KMS-11 (cell line): Measurements from ENCODE around the gene HSDL2.

ENCODE experiments used
- H2AFZ ChIP-seq: fragments of 200-600 bp; sonication (generic); 2 replicates; pipeline ENCODE4 v1.6.1; 2016; ENCODE audit warnings: antibody characterized with exemption, mixed run types, low read depth
- H3K27ac ChIP-seq: fragments of 200-600 bp; sonication (generic); 2 replicates; pipeline ENCODE4 v1.6.1; 2016; ENCODE audit warnings: mild to moderate bottlenecking, mixed run types
- H3K27me3 ChIP-seq: fragments of 200-600 bp; sonication (generic); 2 replicates; pipeline ENCODE4 v1.6.1; 2017; ENCODE audit warnings: mild to moderate bottlenecking, low read depth, mixed run types, moderate library complexity; ENCODE audit not compliant: insufficient read depth
- H3K36me3 ChIP-seq: fragments of 200-600 bp; sonication (generic); 2 replicates; pipeline ENCODE4 v1.6.1; 2017; ENCODE audit warnings: mild to moderate bottlenecking, mixed run types; ENCODE audit not compliant: insufficient read depth
- H3K4me1 ChIP-seq: fragments of 200-600 bp; sonication (generic); 2 replicates; pipeline ENCODE4 v1.6.1; 2016; ENCODE audit warnings: mild to moderate bottlenecking, low read depth, mixed run types; ENCODE audit not compliant: poor library complexity, severe bottlenecking
- H3K4me2 ChIP-seq: fragments of 200-600 bp; sonication (generic); 2 replicates; pipeline ENCODE4 v1.7.0; 2016; ENCODE audit warnings: mild to moderate bottlenecking, mixed run types
- H3K4me3 ChIP-seq: fragments of 200-600 bp; sonication (generic); IDR thresholded peaks from 2 replicates; pipeline ENCODE4 v1.6.1; 2017; ENCODE audit warnings: low read depth, low read length, mixed read lengths; ENCODE audit not compliant: insufficient read depth
- H3K79me2 ChIP-seq: fragments of 200-600 bp; sonication (generic); 2 replicates; pipeline ENCODE4 v1.6.1; 2016; ENCODE audit warnings: low read depth, mixed run types; ENCODE audit not compliant: insufficient read depth
- H3K9ac ChIP-seq: fragments of 200-600 bp; sonication (generic); 2 replicates; pipeline ENCODE4 v1.6.1; 2016; ENCODE audit warnings: mild to moderate bottlenecking, mixed run types
- H4K20me1 ChIP-seq: fragments of 200-600 bp; sonication (generic); 2 replicates; pipeline ENCODE4 v1.6.1; 2016; ENCODE audit warnings: mild to moderate bottlenecking, mixed run types; ENCODE audit not compliant: insufficient read depth
- CTCF ChIP-seq: fragments of 200-600 bp; sonication (generic); conservative IDR thresholded peaks from 2 replicates; pipeline ENCODE4 v1.6.1; 2017; ENCODE audit warnings: low read depth, mild to moderate bottlenecking, antibody characterized with exemption, low read length, moderate library complexity, mixed read lengths

Gene HSDL2

DNA sequence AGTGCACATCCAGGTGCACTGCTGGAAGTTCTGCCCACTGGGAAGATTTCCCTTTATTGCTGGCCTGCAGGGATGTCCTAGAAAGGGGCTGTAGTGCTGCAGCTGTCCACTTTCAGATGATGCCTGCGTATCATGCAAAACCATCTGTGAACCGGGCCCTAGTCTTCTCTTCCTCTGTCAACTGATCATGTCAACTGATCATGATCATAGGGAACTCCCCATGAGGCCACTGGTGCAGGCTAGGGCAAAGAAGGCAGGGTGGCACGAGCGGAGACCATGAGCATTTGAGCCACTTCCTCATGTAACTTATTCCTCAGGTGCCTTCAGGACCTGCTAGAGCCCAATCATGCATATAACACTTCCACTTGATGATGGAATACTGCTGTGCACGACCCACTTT lies 4.5 kb upstream of the HSDL2 start:
- H3K9ac ChIP-seq, result no peak overlapping the region
- H3K4me1 ChIP-seq, result peaks cover 13% of the 10 kb centered on the region
- H3K36me3 ChIP-seq, result no peaks in the 10 kb centered on the region
- no peak overlapping the region for H3K27ac ChIP-seq
- no peaks in the 10 kb centered on the region for H4K20me1 ChIP-seq
- no peak for TF ChIP-seq CTCF
- H3K4me2 ChIP-seq, result no peak overlapping the region
- H3K79me2 ChIP-seq, result no peaks in the 10 kb centered on the region
- H2AFZ ChIP-seq, result no peak overlapping the region
- no peak overlapping the region for H3K4me3 ChIP-seq
- H3K27me3 ChIP-seq, result no peaks in the 10 kb centered on the region

GRCh38 chr9:112377087-112377486 lies 2.8 kb upstream of the HSDL2 start:
- peak overlapping the region; percentile 87; the same call in 1 of the 2 replicates for H3K4me2 ChIP-seq
- H3K27ac ChIP-seq, result no peak overlapping the region
- no peak overlapping the region for H3K9ac ChIP-seq

DNA sequence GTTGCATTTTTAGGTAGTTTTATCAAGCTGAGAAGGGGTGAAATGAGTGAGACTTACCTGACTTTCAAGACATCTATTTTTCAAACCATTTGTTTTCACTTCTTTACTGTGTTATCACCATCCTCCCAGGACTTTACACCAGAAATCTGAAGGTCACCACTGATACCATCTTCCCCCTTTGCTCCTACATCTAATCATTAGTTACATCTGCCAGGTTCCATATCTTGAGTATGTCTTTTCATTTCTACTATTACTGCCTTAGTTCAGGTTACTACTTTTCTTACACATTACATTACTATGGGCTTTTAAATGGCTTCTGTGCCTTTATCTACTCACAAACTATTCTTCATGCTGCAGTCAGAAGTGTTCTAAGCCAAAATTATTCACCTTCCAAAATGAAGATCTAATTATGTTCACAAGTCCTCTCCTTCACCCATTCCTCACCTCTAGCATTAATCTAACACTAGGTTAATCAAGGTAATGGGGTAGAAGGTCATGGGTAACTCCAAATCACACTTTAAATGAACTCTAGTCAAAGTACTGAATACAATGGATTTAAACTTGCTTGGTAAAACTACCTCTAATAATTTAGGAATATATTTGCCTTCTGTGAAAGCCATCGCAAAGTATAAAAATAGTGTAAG lies 2.1 kb upstream of the HSDL2 start:
- H2AFZ ChIP-seq, result no peak overlapping the region
- no peak for TF ChIP-seq CTCF
- H3K4me1 ChIP-seq, result peaks cover 13% of the 10 kb centered on the region
- no peaks in the 10 kb centered on the region for H3K27me3 ChIP-seq
- no peak overlapping the region for H3K4me3 ChIP-seq
- H3K36me3 ChIP-seq, result no peaks in the 10 kb centered on the region
- H3K79me2 ChIP-seq, result no peaks in the 10 kb centered on the region
- H3K9ac ChIP-seq, result peak overlapping the region; percentile 89; the same call in 1 of the 2 replicates
- no peak overlapping the region; the same call in 1 of the 2 replicates for H3K27ac ChIP-seq
- H4K20me1 ChIP-seq, result no peaks in the 10 kb centered on the region
- peak overlapping the region; percentile 87 for H3K4me2 ChIP-seq

More at GRCh38 chr9:112377087-112377486, 2.8 kb upstream of the HSDL2 start:
- Histone ChIP-seq H3K79me2 (no peaks in the 10 kb centered on the region), H3K36me3 (no peaks in the 10 kb centered on the region), H4K20me1 (no peaks in the 10 kb centered on the region), H3K4me1 (peaks cover 13% of the 10 kb centered on the region), H2AFZ (no peak overlapping the region), H3K4me3 (no peak overlapping the region), H3K27me3 (no peaks in the 10 kb centered on the region)
- no peak for TF ChIP-seq CTCF

DNA sequence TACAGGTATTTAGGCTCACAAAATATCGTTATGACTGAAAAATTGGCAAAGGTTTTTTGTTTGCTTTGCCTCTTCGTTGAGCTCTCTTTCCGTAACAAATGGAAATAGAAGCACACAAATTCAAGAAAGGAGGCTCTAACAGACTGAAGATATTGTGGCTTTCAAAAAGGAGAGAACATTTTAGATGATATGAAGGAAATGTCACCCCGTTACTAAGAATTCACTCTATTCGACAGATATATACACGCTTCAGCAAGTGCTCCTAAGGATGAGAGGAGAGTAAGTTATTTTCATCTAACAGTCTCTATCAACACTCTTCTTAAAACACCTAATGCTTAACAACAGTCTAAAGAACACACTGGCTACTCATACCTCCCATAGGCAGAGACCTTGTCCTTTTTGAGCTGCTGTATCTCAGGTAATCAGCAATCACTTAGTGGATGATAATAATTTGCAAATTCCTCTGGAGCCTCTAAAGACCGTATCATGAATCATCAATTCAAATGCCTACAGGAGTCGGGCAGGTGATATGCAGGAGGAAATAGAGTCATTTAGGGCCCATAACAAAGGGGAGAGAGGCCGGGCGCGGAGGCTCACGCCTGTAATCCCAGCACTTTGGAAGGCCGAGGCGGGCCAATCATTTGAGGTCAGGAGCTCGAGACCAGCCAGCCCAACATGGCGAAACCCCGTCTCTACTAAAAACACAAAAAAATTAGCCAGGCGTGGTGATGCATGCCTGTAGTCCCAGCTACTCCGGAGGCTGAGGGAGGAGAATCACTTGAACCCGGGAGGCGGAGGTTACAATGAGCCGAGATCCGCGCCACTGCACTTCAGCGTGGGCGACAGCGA lies 1.4 kb upstream of the HSDL2 start:
- peak overlapping the region; percentile 89 for H3K9ac ChIP-seq
- no peak overlapping the region for H3K4me3 ChIP-seq
- peak overlapping the region; percentile 87 for H3K4me2 ChIP-seq
- TF ChIP-seq CTCF, result no peak
- no peaks in the 10 kb centered on the region for H3K79me2 ChIP-seq
- H3K27ac ChIP-seq, result peak overlapping the region; percentile 91
- H4K20me1 ChIP-seq, result no peaks in the 10 kb centered on the region
- H2AFZ ChIP-seq, result peak overlapping the region; percentile 98
- H3K27me3 ChIP-seq, result no peaks in the 10 kb centered on the region
- H3K4me1 ChIP-seq, result peaks cover 13% of the 10 kb centered on the region
- H3K36me3 ChIP-seq, result no peaks in the 10 kb centered on the region
